ENCODE data around the gene AGPAT3.

Gene AGPAT3

DNA sequence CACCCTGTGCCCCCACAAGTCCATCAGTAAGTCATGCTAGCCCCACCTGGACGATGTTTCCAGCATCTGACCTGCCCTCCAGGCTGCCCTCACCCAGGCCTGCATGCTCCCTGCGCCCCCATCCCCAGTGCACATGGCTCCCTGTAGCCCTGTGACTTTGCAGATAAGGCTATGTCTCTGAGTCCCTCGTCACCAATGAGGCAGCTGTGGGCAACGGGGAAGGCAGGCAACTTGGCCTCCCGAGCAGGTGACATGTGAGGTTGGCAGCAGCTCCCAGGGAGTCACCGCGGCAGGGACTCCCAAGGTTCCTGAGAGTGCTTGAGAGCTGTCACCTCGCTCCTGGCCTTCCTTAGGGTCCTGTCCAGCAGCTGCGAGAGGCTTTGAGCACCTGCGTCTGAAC is 32.4 kb upstream of the AGPAT3 start:
- in situ Hi-C loops (cut with MboI; ENCODE audit: low sequenced_read_pairs, unreplicated experiment) = loop anchor here (25.0 kb wide), 1 partner anchor 630 kb away; the partner anchor contains the start of gene LRRC3
- DNase-seq (ENCODE audit: low spot score) = no peak
- TF ChIP-seq, protein P1, sequence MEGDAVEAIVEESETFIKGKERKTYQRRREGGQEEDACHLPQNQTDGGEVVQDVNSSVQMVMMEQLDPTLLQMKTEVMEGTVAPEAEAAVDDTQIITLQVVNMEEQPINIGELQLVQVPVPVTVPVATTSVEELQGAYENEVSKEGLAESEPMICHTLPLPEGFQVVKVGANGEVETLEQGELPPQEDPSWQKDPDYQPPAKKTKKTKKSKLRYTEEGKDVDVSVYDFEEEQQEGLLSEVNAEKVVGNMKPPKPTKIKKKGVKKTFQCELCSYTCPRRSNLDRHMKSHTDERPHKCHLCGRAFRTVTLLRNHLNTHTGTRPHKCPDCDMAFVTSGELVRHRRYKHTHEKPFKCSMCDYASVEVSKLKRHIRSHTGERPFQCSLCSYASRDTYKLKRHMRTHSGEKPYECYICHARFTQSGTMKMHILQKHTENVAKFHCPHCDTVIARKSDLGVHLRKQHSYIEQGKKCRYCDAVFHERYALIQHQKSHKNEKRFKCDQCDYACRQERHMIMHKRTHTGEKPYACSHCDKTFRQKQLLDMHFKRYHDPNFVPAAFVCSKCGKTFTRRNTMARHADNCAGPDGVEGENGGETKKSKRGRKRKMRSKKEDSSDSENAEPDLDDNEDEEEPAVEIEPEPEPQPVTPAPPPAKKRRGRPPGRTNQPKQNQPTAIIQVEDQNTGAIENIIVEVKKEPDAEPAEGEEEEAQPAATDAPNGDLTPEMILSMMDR (IDR thresholded peaks at IDR 0.05; ENCODE audit: borderline replicate concordance, control extremely low read depth, extremely low read depth, insufficient read depth, missing control alignments) = no peak

DNA sequence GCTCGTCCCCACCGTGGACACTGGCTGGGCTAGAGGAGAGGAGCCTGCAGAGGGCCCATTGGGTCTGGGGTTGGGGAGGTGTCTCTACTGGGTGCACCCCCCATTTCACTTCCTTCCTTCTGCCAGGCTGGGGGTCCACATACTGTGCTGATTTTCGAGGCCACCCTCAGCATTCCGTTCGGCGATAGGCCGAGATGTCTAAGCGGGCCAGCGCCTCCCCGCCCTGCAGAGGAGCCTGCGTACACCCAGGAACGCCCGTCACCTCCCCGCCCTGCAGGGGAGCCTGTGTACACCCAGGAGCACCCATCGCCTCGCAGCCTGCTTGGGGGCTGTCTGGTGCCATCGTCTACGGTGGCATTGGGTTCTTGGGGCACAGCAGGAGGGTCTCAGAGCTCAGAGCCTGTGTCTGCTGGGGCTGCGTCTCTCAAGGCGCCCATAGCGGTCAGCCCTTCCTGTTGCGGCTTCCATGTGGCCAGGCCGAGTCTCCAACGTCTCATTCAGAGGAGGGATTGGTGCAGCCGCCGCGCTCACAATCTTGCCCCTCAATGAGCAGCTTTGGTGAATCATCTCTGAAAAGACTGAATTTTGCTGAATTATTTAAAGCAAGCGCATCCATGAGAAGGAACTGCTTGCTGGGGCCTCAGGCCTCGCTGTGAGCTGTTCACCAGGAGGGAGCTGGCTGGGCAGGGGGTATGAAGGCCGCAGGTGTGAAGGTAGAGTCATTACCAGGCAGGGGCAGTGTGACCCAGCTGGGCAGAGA is 30.7 kb upstream of the AGPAT3 start:
- in situ Hi-C loops (cut with MboI; ENCODE audit: low sequenced_read_pairs, unreplicated experiment) = loop anchor here (25.0 kb wide), 1 partner anchor 628 kb away; the partner anchor contains the start of gene LRRC3
- TF ChIP-seq, protein P1 (IDR thresholded peaks at IDR 0.05; ENCODE audit: borderline replicate concordance, control extremely low read depth, extremely low read depth, insufficient read depth, missing control alignments) = no peak
- no peak for DNase-seq (ENCODE audit: low spot score)

DNA sequence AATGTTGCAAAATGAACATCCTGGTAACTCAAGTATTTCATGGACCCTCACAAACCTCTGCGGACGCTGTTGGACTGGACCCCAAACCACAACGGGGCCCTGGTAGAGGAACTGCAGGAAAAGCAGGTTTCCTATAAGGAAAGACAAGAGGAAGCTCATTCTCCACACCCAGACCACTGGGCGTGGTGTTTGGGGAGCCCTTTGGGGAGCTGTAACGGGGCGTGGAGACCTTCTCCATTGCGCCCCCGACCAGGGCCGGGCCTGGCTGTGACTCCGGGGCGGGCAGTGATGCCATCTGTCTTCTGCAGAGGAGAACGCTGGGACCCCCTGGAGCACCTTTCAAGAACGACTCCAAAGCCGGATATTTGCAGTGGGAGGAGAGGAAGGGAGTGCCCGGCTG is 30.0 kb upstream of the AGPAT3 start:
- DNase-seq (ENCODE audit: low spot score) = no peak
- TF ChIP-seq, protein P1 (IDR thresholded peaks at IDR 0.05; ENCODE audit: borderline replicate concordance, control extremely low read depth, extremely low read depth, insufficient read depth, missing control alignments) = no peak
- in situ Hi-C loops (cut with MboI; ENCODE audit: low sequenced_read_pairs, unreplicated experiment) = loop anchor here (25.0 kb wide), 1 partner anchor 627 kb away; the partner anchor contains the start of gene LRRC3

DNA sequence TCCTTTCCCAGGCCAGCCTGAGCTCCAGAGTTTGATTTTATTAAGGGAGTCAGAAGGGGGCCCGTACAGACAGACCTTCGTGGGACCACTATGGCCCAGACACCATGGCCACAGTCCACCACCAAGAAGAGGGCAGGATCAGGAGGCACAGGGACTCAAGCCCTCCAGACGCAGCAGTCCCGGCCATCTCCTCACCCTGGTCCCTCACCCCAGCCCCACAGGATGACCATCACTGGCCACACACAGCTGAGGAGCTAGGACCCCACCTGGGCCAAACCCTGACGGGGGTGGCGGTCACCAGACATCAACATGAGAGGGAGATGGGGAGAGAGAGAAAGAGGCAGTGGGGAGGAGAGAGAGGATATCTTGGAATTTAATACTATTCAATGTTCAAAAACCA is 29.2 kb upstream of the AGPAT3 start:
- in situ Hi-C loops (cut with MboI; ENCODE audit: low sequenced_read_pairs, unreplicated experiment) = loop anchor here (25.0 kb wide), 1 partner anchor 626 kb away; the partner anchor contains the start of gene LRRC3
- TF ChIP-seq, protein P1 (IDR thresholded peaks at IDR 0.05; ENCODE audit: borderline replicate concordance, control extremely low read depth, extremely low read depth, insufficient read depth, missing control alignments) = no peak
- no peak for DNase-seq (ENCODE audit: low spot score)

DNA sequence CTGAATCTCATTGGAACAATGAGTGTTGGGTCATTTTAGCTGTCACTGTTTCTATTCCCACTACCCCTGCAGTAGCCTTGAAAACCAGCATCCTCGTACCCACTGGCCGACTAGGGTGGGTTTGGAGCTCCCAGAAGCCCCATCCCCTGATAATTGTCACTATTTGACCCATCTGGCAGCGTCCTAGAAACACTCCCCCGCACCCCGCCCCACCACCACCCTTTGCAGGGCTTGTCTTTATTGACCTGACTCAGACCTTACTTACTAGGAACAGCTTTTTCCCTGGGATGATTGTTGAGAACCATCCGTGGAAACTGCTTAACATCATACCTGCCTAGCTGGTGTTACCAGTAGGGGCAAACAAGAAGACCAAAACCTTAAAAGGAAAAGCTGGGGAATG is 28.4 kb upstream of the AGPAT3 start:
- in situ Hi-C loops (cut with MboI; ENCODE audit: low sequenced_read_pairs, unreplicated experiment) = loop anchor here (25.0 kb wide), 1 partner anchor 626 kb away; the partner anchor contains the start of gene LRRC3
- TF ChIP-seq, protein P1 (IDR thresholded peaks at IDR 0.05; ENCODE audit: borderline replicate concordance, control extremely low read depth, extremely low read depth, insufficient read depth, missing control alignments) = no peak
- no peak for DNase-seq (ENCODE audit: low spot score)

DNA sequence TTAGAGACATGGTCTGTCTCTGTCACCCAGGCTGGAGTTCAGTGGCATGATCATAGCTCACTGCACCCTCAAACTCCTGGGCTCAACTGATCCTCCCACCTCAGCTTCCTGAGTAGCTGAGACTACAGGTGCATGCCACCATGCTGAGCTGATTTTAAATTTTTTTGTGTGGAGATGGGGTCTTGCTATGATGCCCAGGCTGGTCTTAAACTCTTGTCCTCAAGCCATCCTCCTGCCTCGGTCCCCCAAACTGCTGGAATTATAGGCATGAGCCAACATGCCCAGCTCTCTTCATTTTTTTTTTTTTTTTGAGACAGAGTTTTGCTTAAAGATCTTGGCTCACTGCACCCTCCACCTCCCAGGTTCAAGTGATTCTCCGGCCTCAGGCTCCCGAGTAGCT is 24.8 kb upstream of the AGPAT3 start:
- in situ Hi-C loops (cut with MboI; ENCODE audit: low sequenced_read_pairs, unreplicated experiment) = loop anchor here (25.0 kb wide), 1 partner anchor 622 kb away; the partner anchor contains the start of gene LRRC3
- no peak for DNase-seq (ENCODE audit: low spot score)
- TF ChIP-seq, protein P1 (IDR thresholded peaks at IDR 0.05; ENCODE audit: borderline replicate concordance, control extremely low read depth, extremely low read depth, insufficient read depth, missing control alignments) = no peak

All from GM13976 (cell line).